Panc1 (cell line): ENCODE results near the gene PAGE4. TPM values are rescaled to one million over a fixed set of nuclear protein-coding genes. Genes with fewer than 3 reads are reported as not detected.

Experiments
- ATAC-seq: fragments of 200-7000 bp; cut with Tn5 transposase; 2 replicates; pipeline ENCODE4 v1.9.1; 2020; ENCODE audit warnings: mild to moderate bottlenecking, moderate library complexity
- Bru-seq: library from RNA; stranded (reverse); fragments of 400-500 nt; gene quantifications from one replicate; lab custom pipeline; 2021; lab: Mats Ljungman, UMichigan
- BruChase-seq, 2 experiments: library from RNA; stranded (reverse); fragments of 400-500 nt; gene quantifications; one replicate each; lab custom pipeline; 2021; lab: Mats Ljungman, UMichigan
- BruUV-seq: library from RNA; stranded (reverse); fragments of 400-500 nt; replicated peaks from 2 replicates; lab custom pipeline; 2021; lab: Mats Ljungman, UMichigan
- CTCF ChIA-PET: fragments of 300-600 bp; sonication (Branson Sonifier 250); formaldehyde crosslinking; loops from one replicate; lab custom pipeline; 2022; ENCODE audit warnings: antibody characterized with exemption; lab: Charles Lee
- POLR2A ChIA-PET: fragments of 300-600 bp; sonication (Branson Sonifier 250); formaldehyde crosslinking; loops from one replicate; lab custom pipeline; 2022; ENCODE audit warnings: antibody characterized with exemption; lab: Charles Lee
- DNase-seq: peaks from one replicate; pipeline ENCODE4 v3.0.0-alpha.2; 2010; ENCODE audit warnings: low read depth, low spot score
- H3K27ac ChIP-seq: 2 replicates; pipeline ENCODE4 v1.5.1; 2011; ENCODE audit warnings: mild to moderate bottlenecking, low read length, inconsistent platforms
- H3K27me3 ChIP-seq: fragments of 200-500 bp; sonication (Bioruptor generic); 2 replicates; pipeline ENCODE4 v1.6.0; 2014; ENCODE audit warnings: low read length, inconsistent platforms; ENCODE audit not compliant: control insufficient read depth, insufficient read depth
- H3K36me3 ChIP-seq: fragments of 200-500 bp; sonication (Bioruptor generic); 2 replicates; pipeline ENCODE4 v1.5.1; 2014; ENCODE audit warnings: inconsistent platforms, mild to moderate bottlenecking, low read length, moderate library complexity; ENCODE audit not compliant: control insufficient read depth, insufficient read depth
- H3K4me1 ChIP-seq: 2 replicates; pipeline ENCODE4 v1.5.1; 2011; ENCODE audit warnings: inconsistent platforms, mild to moderate bottlenecking, low read length, moderate library complexity; ENCODE audit not compliant: control insufficient read depth, insufficient read depth
- H3K4me3 ChIP-seq, 2 experiments: 2 replicates each; pipeline ENCODE4 v1.5.1; 2011 to 2012; ENCODE audit warnings: low read depth in 2 of 2, low read length in 2 of 2, mild to moderate bottlenecking in 2 of 2, inconsistent platforms in 1 of 2, moderate library complexity in 1 of 2
- H3K9me3 ChIP-seq: fragments of 200-500 bp; sonication (Bioruptor generic); 2 replicates; pipeline ENCODE4 v1.5.1; 2014; ENCODE audit warnings: low read depth, mild to moderate bottlenecking, inconsistent platforms, low read length, moderate library complexity; ENCODE audit not compliant: control insufficient read depth, insufficient read depth
- CTCF ChIP-seq: fragments of 450-650 bp; IDR thresholded peaks from 2 replicates; pipeline ENCODE4 v1.5.1; 2017; ENCODE audit warnings: mild to moderate bottlenecking
- POLR2AphosphoS5 ChIP-seq: IDR thresholded peaks from 2 replicates; pipeline ENCODE4 v1.6.1; 2012; ENCODE audit warnings: mild to moderate bottlenecking, low read depth, low read length, moderate library complexity
- REST ChIP-seq, 2 experiments: IDR thresholded peaks; 2 replicates each; pipeline ENCODE4 v1.6.1; 2011 to 2012; ENCODE audit warnings: low read depth in 2 of 2, control low read depth in 1 of 2, low read length in 1 of 2, mild to moderate bottlenecking in 1 of 2, moderate library complexity in 1 of 2; ENCODE audit not compliant: insufficient read depth in 1 of 2
- SIN3A ChIP-seq: IDR thresholded peaks from 2 replicates; pipeline ENCODE4 v1.6.1; 2012; ENCODE audit warnings: low read depth, mild to moderate bottlenecking, low read length, moderate library complexity, borderline replicate concordance; ENCODE audit not compliant: insufficient read depth
- TCF7L2 ChIP-seq: IDR thresholded peaks from 2 replicates; pipeline ENCODE4 v1.6.1; 2011; ENCODE audit warnings: mild to moderate bottlenecking, low read depth, low read length, inconsistent platforms
- in situ Hi-C: cut with HindIII; loops from 2 replicates; pipeline ENCODE4 v1.10.0; 2016; ENCODE audit warnings: low sequenced_read_pairs, low pct_unique_long_range_greater_than_20kb
- intact Hi-C: fragments of 100-400 bp; cut with micrococcal nuclease; formaldehyde crosslinking; loops from one replicate; pipeline ENCODE4 v1.10.0; 2022; ENCODE audit not compliant: unreplicated experiment
- long read RNA-seq: library from polyadenylated mRNA; unstranded; transcript quantifications from one replicate; pipeline ENCODE4 v2.0.0, GENCODE V29; 2021; ENCODE audit not compliant: unreplicated experiment
- polyA plus RNA-seq: library from polyadenylated mRNA; unstranded; fragments of >200 nt; gene quantifications from one replicate; pipeline ENCODE4 v1.2.1, GENCODE V29; 2012; ENCODE audit warnings: missing spikeins; ENCODE audit not compliant: insufficient read length
- total RNA-seq: library from RNA; stranded (reverse); gene quantifications from one replicate; pipeline ENCODE4 v1.2.1, GENCODE V29; 2021; ENCODE audit not compliant: unreplicated experiment

The PAGE4 gene
- total RNA-seq (not detected), Bru-seq, nascent RNA (not detected), BruChase-seq, experiment 1, labeled RNA remaining after a 2-hour chase (not detected), BruChase-seq, experiment 2, labeled RNA remaining after a 6-hour chase (not detected)
- not detected for polyA plus RNA-seq
- long read RNA-seq = 0 reads

GRCh38 chrX:49829016-49829415, at the start of gene PAGE4:
TSS of gene PAGE4 (plus strand) at chrX:49829303. CDS start at chrX:49830429, 1,126 bp downstream.
- POLR2A ChIA-PET = no interaction called here
- in situ Hi-C loops = no loop called here

GRCh38 chrX:49784747-49785280, 44.3 kb upstream of the PAGE4 start:
- H3K4me1 ChIP-seq = no peaks in the 10 kb centered on the region
- TF ChIP-seq REST (IDR thresholded peaks at IDR 0.05; ENCODE audit: insufficient read depth in 1 of 2, low read depth in 2 of 2, low read length in 1 of 2) = no peak
- TF ChIP-seq CTCF = no peak
- no peak for TF ChIP-seq TCF7L2
- TF ChIP-seq POLR2AphosphoS5 = no peak
- TF ChIP-seq SIN3A = no peak
- in situ Hi-C loops = no loop called here
- no peak overlapping the region for H3K4me3 ChIP-seq
- ChIA-PET POLR2A (no interaction called here), CTCF (no interaction called here)
- no peaks in the 10 kb centered on the region for H3K36me3 ChIP-seq
- DNase-seq (no peak), ATAC-seq (no peak)
- no peaks in the 10 kb centered on the region for H3K9me3 ChIP-seq
- peaks cover 2% of the 10 kb centered on the region for H3K27me3 ChIP-seq
- no peak overlapping the region for H3K27ac ChIP-seq
- BruUV-seq = no TSS peak
- intact Hi-C loops = no loop called here

More at GRCh38 chrX:49829016-49829415, at the start of gene PAGE4:
- TF ChIP-seq POLR2AphosphoS5 (no peak), CTCF (no peak)
- CTCF ChIA-PET = no interaction called here
- intact Hi-C loops = no loop called here
- ATAC-seq (no peak), DNase-seq (no peak)
- no TSS peak for BruUV-seq
- H3K27me3 ChIP-seq = peaks cover 4% of the 10 kb centered on the region; the same call in 1 of the 2 replicates
- H3K4me3 ChIP-seq = no peak within 1 kb of the TSS
- no peaks in the 10 kb centered on the region for H3K36me3 ChIP-seq
- no peaks in the 10 kb centered on the region for H3K4me1 ChIP-seq
- no peak within 1 kb of the TSS for H3K27ac ChIP-seq
- H3K9me3 ChIP-seq = no peaks in the 10 kb centered on the region
